OCI-LY1 (cell line): ENCODE results near the gene EXOSC3.

ENCODE experiments used
- CTCF ChIP-seq: fragments of 200-600 bp; sonication (generic), shearing (Covaris generic); IDR thresholded peaks from 2 replicates; pipeline ENCODE4 v1.5.1; 2017; ENCODE audit warnings: mild to moderate bottlenecking, antibody characterized with exemption, low read length, moderate library complexity, mixed read lengths
- EZH2 ChIP-seq: fragments of 200-600 bp; sonication (generic), shearing (Covaris generic); IDR thresholded peaks from 2 replicates; pipeline ENCODE4 v1.8.0; 2017; ENCODE audit warnings: borderline replicate concordance, mixed run types, mild to moderate bottlenecking, antibody characterized with exemption, low read length, moderate library complexity, mixed read lengths

GRCh38 chr9:37784291-37784615 is 611 bp downstream of the EXOSC3 start:
- no peak for TF ChIP-seq CTCF
- no peak for TF ChIP-seq EZH2
